CD4-positive, alpha-beta T cell treated with Interleukin-10 for 1 hour (primary cell): Measurements from ENCODE around the gene YY1.
"Not testable (repeated sequence)": the region's sequence is repeated elsewhere in the genome, so short reads cannot be mapped to it uniquely, and the experiment has no call there.

Source experiments
- DNase-seq: peaks from one replicate; pipeline ENCODE4 v3.0.0-alpha.2; 2020

Gene YY1

DNA sequence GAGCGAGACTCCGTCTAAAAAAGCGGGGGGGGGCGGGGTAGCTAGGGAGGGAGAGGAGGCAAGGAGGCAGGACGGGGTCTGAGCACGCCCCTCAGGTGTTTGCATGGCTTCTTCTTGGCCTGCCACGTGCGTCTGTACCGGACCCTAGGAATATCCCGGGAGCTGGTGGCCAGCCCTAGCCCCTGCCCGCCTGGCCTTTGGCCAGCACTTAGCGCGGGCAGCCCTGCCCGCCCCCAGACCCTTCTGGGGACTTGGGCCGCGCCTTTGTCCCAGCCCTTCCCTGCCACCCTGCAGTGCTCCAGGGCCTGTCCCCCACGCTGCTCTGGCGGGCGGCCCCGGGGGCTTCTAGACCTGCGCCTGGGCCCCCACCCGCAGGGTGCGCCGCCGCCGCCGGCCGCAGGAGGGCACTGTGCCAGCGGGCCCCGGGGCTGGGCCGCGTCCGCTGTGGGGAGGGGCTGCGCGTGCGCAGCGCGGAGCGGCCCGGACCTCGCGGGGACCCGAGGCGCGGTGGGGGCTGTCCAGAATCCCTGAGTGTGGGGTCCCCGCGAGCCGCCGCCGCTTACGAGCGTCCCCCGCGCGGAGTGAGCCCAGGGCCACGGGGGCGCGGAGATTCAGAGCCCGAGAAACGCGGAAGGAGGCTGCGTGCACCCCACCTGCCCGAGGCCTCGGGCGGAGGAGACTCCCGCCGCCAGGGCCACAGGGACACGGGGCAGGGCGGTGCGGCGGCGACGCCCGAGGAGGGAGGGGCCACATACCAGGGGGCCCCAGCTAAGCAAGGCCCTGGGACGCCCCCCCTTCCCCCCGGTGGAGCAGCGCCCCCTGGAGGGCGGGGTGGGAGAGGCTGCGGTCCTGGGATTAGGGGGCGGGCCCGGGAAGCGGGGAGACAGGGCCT is 46.3 kb downstream of the YY1 start:
- DNase-seq: peak; percentile 82

DNA sequence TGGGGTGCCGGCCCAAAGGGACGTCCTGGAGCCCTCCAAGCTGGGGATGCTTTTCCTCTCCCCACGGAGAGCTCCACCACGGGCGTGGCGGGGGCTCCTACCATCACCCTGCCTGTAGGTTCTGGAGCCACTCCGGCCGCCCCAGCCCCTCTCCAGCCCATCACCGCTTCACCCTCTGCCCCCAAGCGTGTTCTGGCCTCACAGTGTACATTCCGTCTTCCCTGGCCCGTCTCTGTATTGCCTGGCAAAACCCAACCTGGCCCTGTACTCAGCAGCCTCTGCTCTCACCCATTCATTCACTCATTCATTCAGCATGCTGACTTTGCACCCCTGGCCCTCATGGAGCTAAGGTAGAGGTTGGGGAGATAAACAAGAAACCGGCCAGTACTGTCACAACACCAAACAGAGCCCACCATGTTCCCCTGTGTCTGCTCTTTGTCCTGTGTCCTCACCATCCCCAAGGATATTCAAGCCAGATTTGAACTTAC is 47.0 kb downstream of the YY1 start:
- DNase-seq: no peak

DNA sequence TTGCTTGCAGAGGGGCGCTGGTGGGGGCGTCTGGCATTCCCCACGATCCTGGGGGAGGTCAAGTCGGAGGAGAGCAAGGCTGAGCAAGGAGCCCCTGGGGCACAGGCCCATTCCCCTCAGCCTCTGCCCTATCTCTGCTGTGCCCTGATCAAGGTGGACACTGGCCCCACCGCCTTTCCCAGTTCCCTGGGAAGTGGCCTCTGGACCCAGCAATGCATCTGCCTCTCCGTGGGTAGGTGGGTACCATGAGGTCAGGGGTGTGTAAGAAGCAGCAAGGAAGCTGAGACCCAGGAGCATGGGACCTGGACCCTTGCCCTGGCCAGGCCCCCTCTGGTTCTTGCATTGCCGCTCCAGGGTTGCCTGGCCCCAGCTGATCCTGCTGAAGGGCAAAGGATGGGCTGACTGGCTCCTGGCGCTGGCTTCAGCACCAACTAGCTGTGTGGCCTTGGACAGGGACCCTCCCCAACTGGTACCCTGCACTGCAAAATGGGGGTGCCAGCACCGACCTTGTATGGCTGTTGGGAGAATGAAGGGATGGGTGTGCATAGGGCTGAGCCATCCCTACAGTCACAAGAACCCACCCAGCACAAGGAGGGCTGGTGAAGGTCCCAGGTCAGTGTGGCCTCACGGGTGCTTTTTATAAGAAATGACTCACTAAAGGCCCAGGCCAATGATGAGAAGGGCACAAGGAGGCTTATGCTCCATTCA is 47.7 kb downstream of the YY1 start:
- no peak for DNase-seq

DNA sequence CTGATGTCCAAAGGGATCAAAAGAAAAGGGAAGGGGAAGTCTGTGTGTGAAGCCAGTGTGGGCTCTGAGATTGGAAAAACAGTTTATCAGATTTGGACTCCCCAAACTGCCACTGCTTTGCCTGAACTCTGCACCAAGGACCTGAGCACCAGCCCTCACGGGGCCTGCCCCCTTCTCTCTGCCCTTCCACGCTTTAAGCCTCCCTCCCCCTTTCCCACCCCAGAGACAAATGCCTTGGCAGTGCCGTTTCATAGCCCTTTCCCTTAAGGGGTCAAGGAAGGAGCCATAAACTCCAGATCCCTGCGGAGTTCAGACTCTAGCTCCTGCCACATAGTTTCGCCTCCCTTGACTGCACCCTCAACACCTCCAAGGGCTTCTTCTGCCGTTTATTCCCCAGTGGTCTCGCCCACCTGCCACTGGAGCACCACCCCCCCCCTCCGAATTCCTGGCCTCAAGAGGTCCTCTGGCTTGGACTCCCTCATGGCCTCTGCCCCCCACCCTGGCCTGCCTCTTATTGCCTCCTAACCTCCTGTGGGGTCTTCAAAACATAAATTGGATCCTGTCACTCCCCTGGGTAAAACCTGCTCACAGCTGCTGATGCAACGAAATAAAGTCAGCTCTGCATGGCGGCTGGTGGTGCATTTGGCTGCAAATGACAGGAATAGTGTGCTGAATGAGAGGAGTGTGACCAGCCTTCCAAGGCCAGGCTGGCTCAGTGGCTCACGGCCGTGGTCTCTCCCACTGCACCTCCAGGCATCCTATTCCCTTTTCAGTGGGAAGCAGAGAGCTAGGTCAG is 48.5 kb downstream of the YY1 start:
- no peak for DNase-seq

DNA sequence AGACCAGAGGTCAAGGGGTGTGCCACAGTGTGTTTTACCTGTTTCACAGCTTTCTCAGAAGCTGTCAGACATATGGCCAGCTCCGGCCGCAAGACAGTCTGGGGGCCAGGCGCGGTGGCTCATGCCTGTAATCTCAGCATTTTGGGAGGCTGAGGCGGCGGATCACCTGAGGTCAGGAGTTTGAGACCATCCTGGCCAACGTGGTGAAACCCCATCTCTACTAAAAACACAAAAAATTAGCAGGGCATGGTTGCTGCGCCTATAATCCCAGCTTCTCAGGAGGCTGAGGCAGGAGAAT is 49.0 kb downstream of the YY1 start:
- not testable (repeated sequence) for DNase-seq

DNA sequence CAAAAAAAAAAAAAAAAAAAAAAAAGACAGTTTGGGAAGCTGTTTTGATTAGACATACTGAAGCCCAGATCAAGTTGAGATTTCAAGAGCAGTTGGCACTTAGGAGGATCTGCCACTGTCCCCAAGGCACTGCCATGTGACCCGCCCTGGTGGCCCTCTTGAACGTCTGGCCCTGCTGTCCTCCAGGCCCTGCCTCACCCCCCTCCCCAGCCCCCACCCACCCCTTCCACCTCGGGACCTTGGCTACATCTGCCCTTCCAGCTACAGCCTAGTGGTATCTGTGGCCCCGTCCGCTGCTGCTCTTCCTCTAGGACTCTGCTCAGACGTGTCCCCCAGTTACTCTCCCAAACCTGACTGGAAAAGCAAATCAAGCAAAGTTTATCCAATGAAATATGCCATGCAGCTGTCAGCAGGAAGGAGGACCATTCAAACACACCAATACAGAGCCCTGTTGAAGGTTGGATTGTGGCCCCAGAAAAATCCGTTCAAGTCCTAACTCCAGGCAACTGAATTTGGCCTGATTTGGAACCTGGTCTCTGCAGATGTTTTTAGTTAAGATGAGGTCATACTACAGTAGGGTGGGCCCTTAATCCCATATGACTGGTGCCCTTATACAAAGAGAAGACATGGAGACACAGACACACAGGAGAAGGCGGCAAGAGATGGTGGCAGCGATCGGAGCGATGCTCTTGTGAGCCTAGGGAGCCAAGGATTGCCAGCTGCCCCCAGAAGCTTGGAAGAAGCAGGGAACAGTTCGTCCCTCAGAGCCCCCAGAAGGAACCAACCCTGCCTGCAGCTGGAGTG is 49.6 kb downstream of the YY1 start:
- DNase-seq: no peak

DNA sequence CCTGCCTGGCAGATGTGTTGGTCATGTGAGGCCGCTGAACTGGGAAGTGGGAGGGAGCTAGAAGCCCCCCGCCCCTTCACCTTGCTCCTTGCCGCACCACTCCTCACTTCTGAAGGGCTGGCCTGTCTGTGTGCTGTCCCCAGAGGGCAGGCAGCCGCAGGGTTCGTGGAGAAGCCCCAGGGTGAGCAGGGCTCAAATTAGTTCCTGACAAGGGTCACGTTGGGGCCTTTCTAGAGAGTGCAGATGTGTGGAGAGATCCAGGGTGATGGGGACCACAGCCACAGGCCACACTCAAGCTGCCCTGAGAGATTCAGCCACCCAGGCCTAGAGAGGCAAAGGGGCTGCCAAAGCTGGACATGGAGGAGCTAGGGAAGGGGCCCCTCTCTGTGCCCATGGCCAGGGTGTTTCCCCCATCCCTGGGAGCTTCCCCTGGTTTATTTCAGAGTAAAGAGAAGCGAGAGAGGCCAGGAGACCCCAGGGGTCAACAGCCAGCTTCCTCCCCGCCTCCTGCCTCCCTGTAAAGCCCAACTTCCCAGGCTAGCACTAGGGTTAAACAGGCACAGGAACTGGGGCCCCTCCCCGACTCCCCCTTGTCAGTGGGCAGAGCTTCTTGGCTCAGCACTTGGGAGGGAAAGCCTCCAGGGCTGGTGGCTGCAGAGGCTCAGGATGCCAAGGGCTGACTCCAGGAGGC is 51.1 kb downstream of the YY1 start:
- DNase-seq: no peak

DNA sequence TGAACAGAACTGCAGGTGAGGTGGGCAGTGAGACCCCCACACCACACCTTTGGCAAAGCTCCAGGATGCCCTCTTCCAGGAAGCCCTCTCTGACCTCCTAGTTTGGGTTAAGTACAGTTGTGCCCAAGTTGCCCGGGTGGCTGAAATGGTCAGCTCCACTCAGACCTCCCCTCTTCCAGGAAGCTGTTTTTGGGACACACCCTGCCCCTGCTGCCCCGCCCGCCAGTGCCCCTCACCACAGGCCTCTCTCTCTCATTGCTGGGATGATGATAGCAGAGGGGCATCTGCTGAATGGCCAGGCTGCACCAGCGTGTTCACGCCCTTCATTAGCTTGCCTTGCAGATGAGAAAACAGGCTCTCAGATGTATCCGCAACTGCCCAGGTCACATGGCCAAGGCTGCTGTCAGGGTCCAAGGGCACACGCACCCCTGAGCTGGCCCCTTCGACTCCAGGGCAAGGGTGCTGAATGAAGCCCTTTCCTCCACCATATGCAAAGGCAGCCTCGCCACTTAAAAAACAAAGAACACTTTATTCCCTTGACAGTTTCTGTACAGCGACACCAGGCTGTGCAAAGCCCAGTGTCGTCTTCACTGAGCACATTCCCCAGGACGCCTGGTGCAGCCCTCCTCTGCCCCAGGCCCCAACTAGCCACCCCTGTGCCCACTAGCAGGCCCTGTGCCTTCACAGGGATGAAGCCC is 51.8 kb downstream of the YY1 start:
- no peak for DNase-seq

DNA sequence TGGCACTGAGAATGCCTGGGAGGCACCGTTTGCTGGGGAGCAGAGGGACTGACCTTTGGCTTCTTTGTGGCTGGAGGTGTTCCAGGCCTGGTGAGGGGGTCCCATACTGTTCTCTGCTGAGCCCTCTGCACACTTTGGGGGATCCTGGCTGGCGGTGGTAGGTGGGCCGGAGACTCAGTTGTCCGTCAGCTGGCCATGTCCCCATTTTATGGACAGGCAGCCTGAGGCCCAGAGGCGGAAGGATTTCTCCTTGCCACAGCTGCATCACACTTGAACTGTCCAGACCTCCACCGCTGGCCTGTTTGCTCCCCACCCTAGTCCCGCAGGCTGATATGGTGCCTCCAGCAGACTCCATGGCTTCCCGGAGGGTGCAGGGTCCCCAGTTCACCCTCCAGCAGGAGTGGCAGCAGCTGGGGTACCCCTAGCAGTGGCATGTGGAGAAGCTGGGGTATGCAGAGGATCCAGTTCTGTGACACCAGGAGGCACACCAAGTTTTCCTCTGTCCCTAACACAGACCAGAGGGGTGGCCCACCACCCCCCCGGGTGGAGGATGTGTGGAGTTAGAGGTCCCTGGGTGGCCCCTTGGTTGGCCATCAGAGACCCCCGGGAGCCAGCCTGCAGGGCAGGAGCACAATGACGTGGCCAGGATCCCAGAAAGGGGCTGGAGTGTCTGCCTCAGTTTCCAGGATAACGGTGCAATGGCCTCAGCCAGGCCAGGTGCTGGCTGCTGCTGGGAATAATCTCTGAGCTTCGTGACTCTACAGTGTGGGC is 52.5 kb downstream of the YY1 start:
- DNase-seq: no peak

DNA sequence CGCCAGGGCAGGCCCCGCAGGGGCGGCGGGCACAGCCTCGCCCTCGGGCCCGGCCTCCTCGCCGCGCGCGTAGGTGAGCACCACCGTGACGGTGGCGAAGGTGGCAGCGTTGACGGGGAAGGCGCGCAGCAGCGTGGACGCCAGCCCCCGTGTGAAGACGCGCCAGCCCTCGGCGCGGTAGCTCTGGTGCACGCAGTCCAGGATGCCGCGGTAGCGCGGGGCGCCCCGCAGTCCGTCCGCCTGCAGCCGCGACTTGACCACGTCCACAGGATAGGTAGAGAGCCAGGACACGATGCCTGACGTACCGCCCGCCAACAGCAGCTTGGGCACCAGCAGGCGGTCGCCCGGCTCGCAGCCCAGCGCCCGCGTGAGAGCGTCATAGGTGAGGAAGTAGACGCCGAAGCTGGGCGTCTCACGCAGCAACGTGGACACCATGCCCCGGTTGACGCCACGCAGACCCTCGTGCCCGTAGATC is 53.4 kb downstream of the YY1 start:
- DNase-seq: no peak

DNA sequence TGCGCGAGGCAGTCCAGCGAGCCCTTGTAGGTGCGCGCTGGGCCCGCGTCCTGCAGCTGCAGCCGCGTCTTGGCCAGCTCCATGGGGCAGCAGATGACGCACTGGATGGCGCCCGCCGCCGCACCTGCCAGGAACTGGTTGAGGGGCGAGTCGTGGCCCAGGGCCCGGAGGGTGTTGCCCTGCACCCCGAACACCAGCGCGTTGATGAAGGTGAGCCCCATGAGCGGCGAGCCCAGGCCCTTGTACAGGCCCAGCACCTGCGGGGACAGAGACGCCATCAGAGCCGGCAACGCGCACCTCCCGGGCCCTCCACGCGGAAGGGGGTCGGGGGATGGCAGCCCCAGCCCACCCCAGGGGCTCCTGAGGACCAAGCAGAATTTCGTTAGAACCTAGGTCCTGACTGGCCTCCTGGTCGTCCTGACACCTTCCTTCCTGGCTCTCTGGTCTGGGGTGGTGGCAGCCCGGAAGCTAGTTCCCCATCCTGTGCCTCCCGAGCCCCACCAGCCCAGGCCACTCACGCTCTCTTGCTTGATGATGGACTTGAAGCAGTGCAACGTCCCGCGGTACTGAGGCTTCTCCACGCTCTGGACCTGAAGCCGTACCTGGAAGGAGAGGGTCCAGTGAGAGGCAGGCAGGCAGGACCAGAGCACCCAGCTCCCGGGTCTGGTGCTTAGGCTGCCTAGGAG is 54.0 kb downstream of the YY1 start:
- DNase-seq: no peak

DNA sequence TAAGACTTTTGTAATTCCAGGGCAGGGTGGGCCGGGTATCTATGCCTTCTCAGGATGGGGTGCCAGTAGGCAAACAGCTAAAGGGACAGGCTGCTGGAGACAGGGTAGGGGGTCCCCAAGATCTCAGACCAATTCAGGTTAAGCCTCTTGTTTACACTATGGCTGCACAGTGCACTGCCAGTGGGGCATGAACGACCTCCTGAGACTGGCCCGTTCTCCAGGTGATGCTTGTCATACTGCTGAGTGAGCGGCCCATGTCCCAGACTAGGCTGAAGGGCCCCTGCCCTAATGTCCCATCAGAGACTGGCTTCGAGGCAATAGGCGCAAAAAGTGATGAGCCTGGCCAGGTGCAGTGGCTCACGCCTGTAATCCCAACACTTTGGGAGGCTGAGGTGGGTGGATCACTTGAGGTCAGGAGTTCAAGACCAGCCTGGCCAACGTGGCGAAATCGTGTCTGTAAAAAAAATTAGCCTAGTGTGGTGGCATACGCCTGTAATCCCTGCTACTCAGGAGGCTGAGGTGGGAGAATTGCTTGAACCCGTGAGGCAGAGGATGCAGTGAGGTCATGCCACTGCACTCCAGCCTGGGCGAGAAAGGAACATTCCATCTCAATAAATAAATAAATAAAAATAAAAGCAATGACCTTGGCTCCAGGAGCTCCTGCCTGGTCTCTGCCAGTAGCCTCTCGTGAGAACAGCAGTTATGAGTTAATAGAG is 54.7 kb downstream of the YY1 start:
- DNase-seq: no peak

DNA sequence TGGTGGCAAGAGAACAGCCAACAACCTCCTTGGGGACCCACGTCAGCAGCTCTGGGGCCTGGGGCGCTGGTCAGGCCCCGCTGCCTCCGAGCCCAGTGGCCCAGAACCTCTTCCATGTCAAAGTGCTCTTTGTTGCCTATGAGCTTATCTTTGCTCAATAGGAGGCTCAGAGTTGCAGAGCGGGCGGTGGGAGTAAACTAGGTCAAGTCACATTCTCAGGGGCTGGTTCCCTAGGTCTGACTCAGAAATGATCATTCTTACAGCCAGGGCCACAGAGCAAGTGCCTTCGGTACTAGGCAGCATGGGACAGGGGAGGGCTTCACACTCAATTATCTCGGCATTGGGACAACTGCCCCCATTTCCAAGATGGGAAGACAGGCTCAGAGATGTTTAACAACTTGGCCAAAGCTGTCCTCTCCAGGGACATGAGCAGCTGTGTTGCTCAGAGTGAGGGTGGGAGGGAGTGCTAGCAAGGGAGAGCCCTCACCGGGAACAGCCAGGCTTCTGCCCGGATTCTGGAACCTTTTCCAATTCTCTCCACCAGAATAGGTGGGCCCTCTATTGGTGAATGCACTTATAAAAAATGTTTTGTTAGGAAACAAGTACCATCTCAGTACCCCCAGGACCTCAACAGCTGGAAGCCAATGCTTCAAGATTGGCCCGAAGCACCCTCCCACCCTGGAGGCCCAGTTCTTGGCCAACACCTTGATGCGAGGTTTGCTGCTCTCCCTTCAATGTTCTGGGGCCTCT is 55.4 kb downstream of the YY1 start:
- DNase-seq: no peak

DNA sequence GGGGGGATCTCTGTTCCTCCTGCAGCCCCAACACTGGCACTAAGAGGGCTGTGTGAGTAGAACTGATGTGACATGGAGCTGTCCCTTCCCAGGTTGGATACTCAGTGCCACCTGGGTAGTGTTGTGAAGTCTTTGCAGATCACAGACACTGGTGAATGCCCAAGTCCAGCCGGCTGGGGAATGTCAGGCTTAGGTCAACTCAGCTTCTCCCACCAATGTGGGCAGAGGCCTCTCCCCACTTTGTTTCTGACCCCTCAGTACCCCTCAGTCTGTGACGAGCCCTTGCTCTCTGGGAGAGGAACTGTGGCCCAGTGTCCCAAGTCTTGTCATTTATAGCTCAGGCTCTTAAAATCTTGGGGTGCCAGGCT is 56.0 kb downstream of the YY1 start:
- no peak for DNase-seq

DNA sequence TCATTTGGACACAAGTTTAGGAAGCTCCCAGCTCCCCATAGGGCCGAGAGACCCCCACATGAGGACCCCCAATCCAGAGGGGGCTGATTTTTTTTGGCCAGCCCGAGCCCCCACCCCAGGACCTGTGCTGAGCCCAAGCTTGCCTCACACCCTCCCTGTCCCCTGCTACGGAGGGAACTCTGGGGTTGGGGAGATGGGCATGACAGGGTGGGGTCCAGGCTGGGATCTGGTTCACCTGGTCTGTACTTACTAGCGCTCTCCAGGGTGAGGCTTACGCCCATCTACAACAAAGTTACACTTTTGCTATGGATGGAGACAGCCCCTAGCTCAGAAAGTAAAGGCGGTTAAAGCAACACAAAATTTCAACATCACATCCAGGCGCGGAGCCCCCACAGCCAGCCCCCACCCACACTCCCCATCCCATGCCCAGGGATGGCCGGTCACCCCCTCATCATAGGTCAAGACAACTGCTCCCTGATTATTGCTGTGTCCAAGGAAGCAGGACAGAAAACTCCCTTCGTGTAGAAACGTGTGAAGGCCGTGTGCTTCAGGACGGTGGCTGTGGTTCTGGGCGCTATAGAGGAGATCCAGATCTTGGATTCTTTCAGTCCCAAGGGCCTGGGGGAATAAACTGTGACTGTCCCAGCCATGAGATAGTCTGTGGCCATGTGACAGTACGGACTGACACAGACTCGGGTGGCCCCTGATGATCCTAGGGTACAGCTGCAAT is 56.6 kb downstream of the YY1 start:
- no peak for DNase-seq

DNA sequence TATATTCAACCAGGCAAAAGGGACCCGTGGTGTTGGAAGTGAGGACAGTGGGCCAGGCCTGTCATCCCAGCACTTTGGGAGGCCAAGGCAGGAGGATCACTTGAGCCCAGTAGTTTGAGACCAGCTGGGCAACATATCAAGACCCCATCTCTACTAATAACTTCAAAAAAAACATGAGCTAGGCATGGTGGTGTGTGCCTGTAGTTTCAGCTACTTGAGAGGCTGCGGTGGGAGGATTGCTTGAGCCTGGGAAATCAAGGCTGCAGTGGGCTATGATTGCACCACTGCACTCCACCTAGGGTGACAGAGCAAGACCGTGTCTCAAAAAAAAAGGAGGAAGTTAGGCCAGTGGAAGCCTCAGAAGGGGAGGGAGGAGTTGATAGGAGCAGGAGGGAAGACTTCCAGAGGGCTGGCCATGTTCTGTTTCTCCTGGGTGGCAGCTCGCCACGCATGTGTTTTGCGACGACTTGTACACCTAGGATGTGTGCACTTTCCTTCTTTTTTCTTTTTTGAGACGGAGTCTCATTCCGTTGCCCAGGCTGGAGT is 57.2 kb downstream of the YY1 start:
- no peak for DNase-seq

DNA sequence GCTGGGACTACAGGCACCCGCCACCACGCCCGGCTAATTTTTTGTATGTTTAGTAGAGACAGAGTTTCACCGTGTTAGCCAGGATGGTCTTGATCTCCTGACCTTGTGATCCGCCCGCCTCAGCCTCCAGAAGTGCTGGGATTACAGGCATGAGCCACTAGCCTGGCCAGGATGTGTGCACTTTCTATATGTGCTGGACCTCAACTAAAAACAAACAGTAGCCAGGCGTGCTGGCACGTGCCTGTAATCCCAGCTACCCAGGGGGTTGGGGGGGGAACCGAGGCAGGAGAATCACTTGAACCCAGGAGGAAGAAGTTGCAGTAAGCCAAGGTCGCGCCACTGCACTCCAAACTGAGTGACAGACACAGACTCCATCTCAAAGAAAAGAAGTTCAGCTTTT is 57.8 kb downstream of the YY1 start:
- not testable (repeated sequence) for DNase-seq
